ENCODE data around the gene C1QTNF1. TPM values are rescaled to one million over a fixed set of nuclear protein-coding genes. Genes with fewer than 3 reads are reported as not detected.

The C1QTNF1 gene
- total RNA-seq, 1 experiment from 2014 or later = 6.3 TPM

DNA sequence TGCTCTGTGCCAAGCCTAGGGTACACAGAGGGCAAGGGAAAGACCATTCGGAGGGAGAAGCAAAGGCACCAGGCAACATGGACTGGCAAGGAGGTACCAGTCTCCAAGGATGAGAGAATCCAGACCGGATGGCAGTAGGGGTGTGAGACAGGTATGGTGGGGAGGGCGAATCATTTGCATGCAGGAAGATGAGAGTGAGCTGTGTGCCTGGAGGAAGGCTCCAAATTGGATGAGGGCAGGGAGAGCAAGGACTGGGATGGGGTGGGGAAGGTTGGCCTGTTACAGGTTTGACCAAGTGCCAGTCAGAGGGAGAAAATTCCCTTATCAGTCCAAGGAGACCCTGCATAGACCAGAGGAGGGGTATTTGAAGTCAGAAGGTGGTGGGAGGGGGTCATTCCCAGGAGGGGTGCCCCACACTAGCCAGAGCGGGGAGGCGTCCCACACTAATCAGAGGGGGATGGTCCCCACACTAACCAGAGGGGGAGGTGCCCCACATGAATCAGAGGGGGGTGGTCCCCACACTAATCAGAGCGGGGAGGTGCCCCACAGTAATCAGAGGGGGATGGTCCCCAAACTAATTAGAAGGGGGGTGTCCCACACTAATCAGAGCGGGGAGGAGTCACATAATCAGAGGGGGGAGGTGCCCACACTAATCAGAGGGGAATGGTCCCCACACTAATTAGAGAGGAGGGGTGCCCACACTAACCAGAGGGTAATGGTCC is 15.1 kb upstream of the C1QTNF1 start:
- CTCF ChIA-PET = interaction anchor here (0.6 to 1.4 kb wide), 2 partner anchors 18 to 37 kb away, joined by 5 to 9 read pairs; no protein-coding TSS in a partner anchor
- Histone ChIP-seq H3K4me3 (ENCODE audit: low read depth, low read length, poor library complexity, severe bottlenecking) (peak overlapping the region; percentile 99), H3K9me3 (ENCODE audit: low read depth, low read length, poor library complexity, severe bottlenecking) (peaks cover 5% of the 10 kb centered on the region), H3K27me3 (replicated peaks; ENCODE audit: insufficient read depth, low read depth, low read length, poor library complexity) (no peaks in the 10 kb centered on the region), H3K27ac (ENCODE audit: low read depth, low read length, poor library complexity, severe bottlenecking) (peak overlapping the region; percentile 91), H3K4me1 (ENCODE audit: insufficient read depth, low read length, poor library complexity, severe bottlenecking) (peaks cover 6% of the 10 kb centered on the region), H3K36me3 (ENCODE audit: insufficient read depth, low read length, poor library complexity, severe bottlenecking) (no peaks in the 10 kb centered on the region)
- POLR2A ChIA-PET (ENCODE audit: low non-redundant PET) = interaction anchor here (0.6 kb wide), 1 partner anchor 86 kb away, joined by 4 read pairs; no protein-coding TSS in a partner anchor
- DNase-seq (ENCODE audit: low spot score) = no peak
- no TSS peak for BruUV-seq (replicated peaks)
- TF ChIP-seq, protein P1, sequence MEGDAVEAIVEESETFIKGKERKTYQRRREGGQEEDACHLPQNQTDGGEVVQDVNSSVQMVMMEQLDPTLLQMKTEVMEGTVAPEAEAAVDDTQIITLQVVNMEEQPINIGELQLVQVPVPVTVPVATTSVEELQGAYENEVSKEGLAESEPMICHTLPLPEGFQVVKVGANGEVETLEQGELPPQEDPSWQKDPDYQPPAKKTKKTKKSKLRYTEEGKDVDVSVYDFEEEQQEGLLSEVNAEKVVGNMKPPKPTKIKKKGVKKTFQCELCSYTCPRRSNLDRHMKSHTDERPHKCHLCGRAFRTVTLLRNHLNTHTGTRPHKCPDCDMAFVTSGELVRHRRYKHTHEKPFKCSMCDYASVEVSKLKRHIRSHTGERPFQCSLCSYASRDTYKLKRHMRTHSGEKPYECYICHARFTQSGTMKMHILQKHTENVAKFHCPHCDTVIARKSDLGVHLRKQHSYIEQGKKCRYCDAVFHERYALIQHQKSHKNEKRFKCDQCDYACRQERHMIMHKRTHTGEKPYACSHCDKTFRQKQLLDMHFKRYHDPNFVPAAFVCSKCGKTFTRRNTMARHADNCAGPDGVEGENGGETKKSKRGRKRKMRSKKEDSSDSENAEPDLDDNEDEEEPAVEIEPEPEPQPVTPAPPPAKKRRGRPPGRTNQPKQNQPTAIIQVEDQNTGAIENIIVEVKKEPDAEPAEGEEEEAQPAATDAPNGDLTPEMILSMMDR (conservative IDR thresholded peaks at IDR 0.05; ENCODE audit: low read depth, low read length) = no peak
- no peak for TF ChIP-seq EZH2 (IDR thresholded peaks at IDR 0.05; ENCODE audit: borderline replicate concordance, low read depth, low read length, poor library complexity, severe bottlenecking)
- intact Hi-C loops (cut with micrococcal nuclease; ENCODE audit: unreplicated experiment) = no loop called here

DNA sequence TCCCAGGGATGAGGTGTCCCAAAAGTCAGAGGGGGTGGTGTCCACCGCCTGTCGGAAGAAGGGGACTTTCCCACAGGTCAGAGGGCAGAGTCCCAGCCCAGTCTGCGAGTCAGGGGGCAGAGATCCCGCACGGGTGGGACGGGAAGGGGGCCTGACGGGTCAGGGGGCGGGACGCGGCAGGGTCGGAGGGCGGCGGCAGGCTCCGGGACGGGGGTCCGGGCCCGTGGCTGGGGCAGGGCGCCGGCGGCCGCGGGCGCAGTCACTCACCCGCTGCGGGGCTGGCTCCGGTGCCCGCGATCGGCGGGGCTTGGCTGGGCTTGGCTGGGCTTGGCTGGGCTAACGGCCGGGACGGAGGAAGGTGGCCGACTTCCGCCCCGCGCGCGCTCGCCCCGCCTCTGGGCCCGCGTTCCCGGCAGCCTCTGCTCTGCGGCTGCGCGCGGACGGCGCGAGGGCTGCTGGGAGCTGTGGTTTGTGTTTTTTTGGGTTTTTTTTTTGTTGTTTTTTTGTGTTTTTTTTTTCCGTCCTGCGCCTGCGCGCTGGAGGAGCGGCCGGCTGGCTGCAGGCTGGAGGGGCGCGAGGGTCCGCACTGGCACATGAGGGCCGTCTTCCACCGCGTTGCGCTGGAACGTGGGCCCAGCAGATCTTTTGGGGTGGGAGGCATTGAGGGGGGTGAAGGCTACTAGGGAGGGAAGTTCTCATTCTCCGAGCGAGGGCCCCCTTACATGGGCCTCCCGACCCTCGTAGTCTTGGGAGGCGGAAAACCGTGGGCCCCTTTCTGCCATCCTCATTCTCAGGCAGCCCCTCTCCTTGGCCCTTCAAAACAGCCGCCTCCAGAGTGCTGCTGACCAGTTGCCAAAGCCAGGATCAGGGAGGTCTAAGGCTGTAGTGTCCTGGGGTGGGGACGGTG is 14.3 kb upstream of the C1QTNF1 start, which contains the start of gene CANT1:
Gene CANT1, minus strand, starts transcription at position 368 of the 907 bp plus-strand sequence. CDS start 12,142 bp downstream, outside the sequence.
- DNase-seq (ENCODE audit: low spot score) = peak; percentile 92
- Histone ChIP-seq H3K27me3 (replicated peaks; ENCODE audit: insufficient read depth, low read depth, low read length, poor library complexity) (no peaks in the 10 kb centered on the region), H3K36me3 (ENCODE audit: insufficient read depth, low read length, poor library complexity, severe bottlenecking) (no peaks in the 10 kb centered on the region), H3K4me1 (ENCODE audit: insufficient read depth, low read length, poor library complexity, severe bottlenecking) (peaks cover 6% of the 10 kb centered on the region), H3K4me3 (ENCODE audit: low read depth, low read length, poor library complexity, severe bottlenecking) (peak within 1 kb of the TSS; percentile 99), H3K9me3 (ENCODE audit: low read depth, low read length, poor library complexity, severe bottlenecking) (peaks cover 11% of the 10 kb centered on the region), H3K27ac (ENCODE audit: low read depth, low read length, poor library complexity, severe bottlenecking) (peak within 1 kb of the TSS; percentile 91)
- POLR2A ChIA-PET (ENCODE audit: low non-redundant PET) = interaction anchor here (0.6 kb wide), 1 partner anchor 86 kb away, joined by 4 read pairs; no protein-coding TSS in a partner anchor
- no peak for TF ChIP-seq EZH2 (IDR thresholded peaks at IDR 0.05; ENCODE audit: borderline replicate concordance, low read depth, low read length, poor library complexity, severe bottlenecking)
- TF ChIP-seq, protein P1 (conservative IDR thresholded peaks at IDR 0.05; ENCODE audit: low read depth, low read length) = no peak
- no TSS peak for BruUV-seq (replicated peaks)
- intact Hi-C loops (cut with micrococcal nuclease; ENCODE audit: unreplicated experiment) = no loop called here
- CTCF ChIA-PET = interaction anchor here (0.6 to 1.4 kb wide), 2 partner anchors 17 to 36 kb away, joined by 5 to 9 read pairs; no protein-coding TSS in a partner anchor

DNA sequence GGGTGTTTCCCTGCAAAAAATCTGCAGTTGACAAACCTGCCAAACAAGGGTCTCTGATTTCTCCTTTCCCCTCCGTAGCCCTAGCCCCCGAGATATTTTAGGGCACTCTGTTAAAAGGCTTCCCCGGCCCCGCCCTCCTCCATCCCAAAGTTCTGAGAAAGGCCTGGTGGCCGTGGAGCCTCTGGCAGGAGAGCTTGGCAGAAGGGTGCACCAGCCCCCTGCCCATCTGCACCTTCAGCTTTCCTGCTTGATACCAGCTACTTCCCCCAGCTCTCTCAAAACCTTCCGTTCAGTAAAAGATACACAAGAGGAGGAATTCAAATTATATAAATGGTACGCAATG is 13.7 kb upstream of the C1QTNF1 start:
- ChIA-PET CTCF (interaction anchor here (1.4 kb wide), 1 partner anchor 36 kb away, joined by 5 read pairs; no protein-coding TSS in a partner anchor), POLR2A (ENCODE audit: low non-redundant PET) (no interaction called here)
- Histone ChIP-seq H3K4me3 (ENCODE audit: low read depth, low read length, poor library complexity, severe bottlenecking) (peak overlapping the region; percentile 99), H3K36me3 (ENCODE audit: insufficient read depth, low read length, poor library complexity, severe bottlenecking) (no peaks in the 10 kb centered on the region), H3K27me3 (replicated peaks; ENCODE audit: insufficient read depth, low read depth, low read length, poor library complexity) (no peaks in the 10 kb centered on the region), H3K9me3 (ENCODE audit: low read depth, low read length, poor library complexity, severe bottlenecking) (peaks cover 18% of the 10 kb centered on the region), H3K4me1 (ENCODE audit: insufficient read depth, low read length, poor library complexity, severe bottlenecking) (peaks cover 6% of the 10 kb centered on the region), H3K27ac (ENCODE audit: low read depth, low read length, poor library complexity, severe bottlenecking) (peak overlapping the region; percentile 91)
- no peak for TF ChIP-seq EZH2 (IDR thresholded peaks at IDR 0.05; ENCODE audit: borderline replicate concordance, low read depth, low read length, poor library complexity, severe bottlenecking)
- TF ChIP-seq, protein P1 (conservative IDR thresholded peaks at IDR 0.05; ENCODE audit: low read depth, low read length) = no peak
- no peak for DNase-seq (ENCODE audit: low spot score)
- BruUV-seq (replicated peaks) = no TSS peak
- intact Hi-C loops (cut with micrococcal nuclease; ENCODE audit: unreplicated experiment) = no loop called here
